ENCODE measurements around the gene PARP14. TPM values are rescaled to one million over a fixed set of nuclear protein-coding genes. Genes with fewer than 3 reads are reported as not detected.

The PARP14 gene
- total and polyA plus RNA-seq, 10 of the 15 experiments (the other 5 are each of a cell fraction or from before 2014, with no cell fraction given): 21.6 to 189 (median 92.7) TPM

DNA sequence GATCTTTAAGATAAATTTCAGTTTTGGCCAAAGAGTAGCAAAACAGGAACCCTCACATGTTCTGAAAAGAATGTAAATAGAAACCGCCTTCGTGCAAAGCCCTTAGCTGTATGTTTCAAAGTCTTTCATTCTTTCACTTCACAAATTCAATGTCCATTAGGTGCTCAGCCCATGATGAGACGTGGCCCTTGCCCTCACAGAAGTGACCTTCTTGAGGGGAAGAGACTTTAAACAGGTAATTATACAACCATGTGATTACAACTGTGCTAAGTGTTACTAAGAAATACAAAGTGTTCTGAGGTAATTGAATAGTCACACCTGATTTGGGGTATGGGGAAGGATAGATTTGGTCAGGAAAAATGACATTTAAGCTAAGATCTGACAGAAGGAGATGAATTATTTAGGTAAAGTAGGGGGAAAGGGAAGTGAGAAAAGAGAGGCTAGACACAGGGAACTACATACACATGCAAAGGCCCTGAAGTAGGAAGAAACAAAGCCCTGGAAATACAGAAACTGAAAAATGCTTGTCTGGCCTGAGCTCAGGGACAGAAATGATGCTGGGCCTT is 93.4 kb downstream of the PARP14 start:
- 3% methylated on average over 3 of the region's 3 CpGs for WGBS (ENCODE audit: insufficient coverage, insufficient replicate concordance, low lambda C conversion rate, missing lambda C conversion rate)
- Histone ChIP-seq H3K4me2 (ENCODE audit: control insufficient read depth, insufficient read depth) (peak overlapping the region; percentile 84), H3K9ac (ENCODE audit: control insufficient read depth, insufficient read depth, low read length) (no peak overlapping the region), H3K4me1 (ENCODE audit: control insufficient read depth, insufficient read depth, low read length) (peaks cover 16% of the 10 kb centered on the region), H2AFZ (ENCODE audit: control insufficient read depth, low read depth, low read length) (peak overlapping the region; percentile 61), H3K9me3 (replicated peaks; ENCODE audit: control insufficient read depth, insufficient read depth, low read length) (no peaks in the 10 kb centered on the region), H3K4me3 (no peak overlapping the region), H4K20me1 (ENCODE audit: control insufficient read depth, insufficient read depth) (no peaks in the 10 kb centered on the region), H3K79me2 (ENCODE audit: control insufficient read depth, insufficient read depth, low read length) (no peaks in the 10 kb centered on the region), H3K27ac (ENCODE audit: control insufficient read depth, insufficient read depth) (peak overlapping the region; percentile 63), H3K36me3 (ENCODE audit: control insufficient read depth in 2 of 2, insufficient read depth in 2 of 2, low read length in 1 of 2) (no peaks in the 10 kb centered on the region), H3K27me3 (replicated peaks in 1 of 2; ENCODE audit: control insufficient read depth in 2 of 2, insufficient read depth in 2 of 2, low read length in 1 of 2) (no peaks in the 10 kb centered on the region)
- FAIRE-seq: peak; percentile 74
- ATAC-seq: peak; percentile 91
- CTCF ChIA-PET: interaction anchor here (0.8 to 4.0 kb wide), 6 partner anchors 10 to 390 kb away, joined by 3 to 23 read pairs (median 6); partner anchors contain the start of gene FAM162A
- RAD21 ChIA-PET (ENCODE audit: unreplicated experiment): interaction anchor here (0.9 to 1.6 kb wide), 7 partner anchors 8 to 195 kb away, joined by 3 to 13 read pairs (median 4); partner anchors contain the start of gene HSPBAP1
- DNase-seq (ENCODE audit: low read depth, low spot score): peak; percentile 38
- intact Hi-C loops (cut with micrococcal nuclease; ENCODE audit: unreplicated experiment): loop anchor here (1.0 kb wide), 1 partner anchor 21 kb away; the partner anchor contains the start of gene SLC49A4
- SMC1A ChIA-PET (ENCODE audit: uncharacterized antibody, unreplicated experiment): interaction anchor here (0.8 to 2.0 kb wide), 7 partner anchors 10 to 81 kb away, joined by 3 to 9 read pairs (median 4); partner anchors contain the start of gene HSPBAP1
- no TSS peak for BruUV-seq (replicated peaks)
- in situ Hi-C loops (cut with MboI): no loop called here
- POLR2A ChIA-PET: interaction anchor here (0.8 to 2.1 kb wide), 6 partner anchors 10 to 239 kb away, joined by 3 to 10 read pairs (median 4); partner anchors contain the start of gene HSPBAP1
- TF ChIP-seq NRF1 (conservative IDR thresholded peaks at IDR 0.05; ENCODE audit: low read depth, low read length) (no peak), NBN (IDR thresholded peaks at IDR 0.05) (peak; percentile 80), EED (IDR thresholded peaks at IDR 0.05; ENCODE audit: low read depth) (0 out of 2 replicates have a peak, but pooled peaks have one; percentile 44), ZNF217 (IDR thresholded peaks at IDR 0.05) (peak; percentile 51; the same call in 1 of the 2 replicates), RBBP5 (conservative IDR thresholded peaks at IDR 0.05) (0 out of 2 replicates have a peak, but pooled peaks have one; percentile 45), CTCF (IDR thresholded peaks at IDR 0.05 in 2 of 3, conservative IDR thresholded peaks at IDR 0.05 in 1 of 3; ENCODE audit: control insufficient read depth in 2 of 3, extremely low read depth in 1 of 3, insufficient read depth in 1 of 3, low read depth in 3 of 3, low read length in 3 of 3) (no peak), NFYA (IDR thresholded peaks at IDR 0.05; ENCODE audit: borderline replicate concordance, low read depth, low read length) (no peak), FOS (IDR thresholded peaks at IDR 0.05; ENCODE audit: borderline replicate concordance, extremely low read depth, insufficient read length) (no peak), IRF4 (IDR thresholded peaks at IDR 0.05; ENCODE audit: low read depth, low read length) (peak; percentile 17; the same call in 1 of the 2 replicates), SMC3 (IDR thresholded peaks at IDR 0.05; ENCODE audit: borderline replicate concordance, low read length) (no peak), IKZF2 (IDR thresholded peaks at IDR 0.05) (peak; percentile 81 to 87; a peak in 3 of 4 replicates), YBX1 (IDR thresholded peaks at IDR 0.05) (no peak), IKZF1 (conservative IDR thresholded peaks at IDR 0.05) (peak; percentile 42; the same call in 1 of the 2 replicates), ZNF24 (IDR thresholded peaks at IDR 0.05) (peak; percentile 93), SKIL (IDR thresholded peaks at IDR 0.05; ENCODE audit: low read depth, poor library complexity, severe bottlenecking) (peak; percentile 73)
- TF ChIP-seq, protein P1, sequence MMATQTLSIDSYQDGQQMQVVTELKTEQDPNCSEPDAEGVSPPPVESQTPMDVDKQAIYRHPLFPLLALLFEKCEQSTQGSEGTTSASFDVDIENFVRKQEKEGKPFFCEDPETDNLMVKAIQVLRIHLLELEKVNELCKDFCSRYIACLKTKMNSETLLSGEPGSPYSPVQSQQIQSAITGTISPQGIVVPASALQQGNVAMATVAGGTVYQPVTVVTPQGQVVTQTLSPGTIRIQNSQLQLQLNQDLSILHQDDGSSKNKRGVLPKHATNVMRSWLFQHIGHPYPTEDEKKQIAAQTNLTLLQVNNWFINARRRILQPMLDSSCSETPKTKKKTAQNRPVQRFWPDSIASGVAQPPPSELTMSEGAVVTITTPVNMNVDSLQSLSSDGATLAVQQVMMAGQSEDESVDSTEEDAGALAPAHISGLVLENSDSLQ (IDR thresholded peaks at IDR 0.05): peak; percentile 80
- TF ChIP-seq, protein P2, sequence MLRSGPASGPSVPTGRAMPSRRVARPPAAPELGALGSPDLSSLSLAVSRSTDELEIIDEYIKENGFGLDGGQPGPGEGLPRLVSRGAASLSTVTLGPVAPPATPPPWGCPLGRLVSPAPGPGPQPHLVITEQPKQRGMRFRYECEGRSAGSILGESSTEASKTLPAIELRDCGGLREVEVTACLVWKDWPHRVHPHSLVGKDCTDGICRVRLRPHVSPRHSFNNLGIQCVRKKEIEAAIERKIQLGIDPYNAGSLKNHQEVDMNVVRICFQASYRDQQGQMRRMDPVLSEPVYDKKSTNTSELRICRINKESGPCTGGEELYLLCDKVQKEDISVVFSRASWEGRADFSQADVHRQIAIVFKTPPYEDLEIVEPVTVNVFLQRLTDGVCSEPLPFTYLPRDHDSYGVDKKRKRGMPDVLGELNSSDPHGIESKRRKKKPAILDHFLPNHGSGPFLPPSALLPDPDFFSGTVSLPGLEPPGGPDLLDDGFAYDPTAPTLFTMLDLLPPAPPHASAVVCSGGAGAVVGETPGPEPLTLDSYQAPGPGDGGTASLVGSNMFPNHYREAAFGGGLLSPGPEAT (IDR thresholded peaks at IDR 0.05; ENCODE audit: low read depth): peak; percentile 67

All from GM12878 (cell line).